Lower leg skin (tissue), 3 donors: ENCODE data around the gene HDAC4.

Experiments used
- POLR2A ChIP-seq, 2 donors: fragments of 450-650 bp; IDR thresholded peaks; one replicate each; pipeline ENCODE4 v1.6.1; 2016 to 2017; ENCODE audit warnings: antibody characterized with exemption in 2 of 2, mild to moderate bottlenecking in 1 of 2, moderate library complexity in 1 of 2
- TF ChIP-seq, protein P1 (sequence below), 3 donors: fragments of 450-650 bp; IDR thresholded peaks; one replicate each; pipeline ENCODE4 v1.5.1; 2016; ENCODE audit warnings: antibody characterized with exemption in 3 of 3, mild to moderate bottlenecking in 3 of 3, moderate library complexity in 2 of 3

DNA sequence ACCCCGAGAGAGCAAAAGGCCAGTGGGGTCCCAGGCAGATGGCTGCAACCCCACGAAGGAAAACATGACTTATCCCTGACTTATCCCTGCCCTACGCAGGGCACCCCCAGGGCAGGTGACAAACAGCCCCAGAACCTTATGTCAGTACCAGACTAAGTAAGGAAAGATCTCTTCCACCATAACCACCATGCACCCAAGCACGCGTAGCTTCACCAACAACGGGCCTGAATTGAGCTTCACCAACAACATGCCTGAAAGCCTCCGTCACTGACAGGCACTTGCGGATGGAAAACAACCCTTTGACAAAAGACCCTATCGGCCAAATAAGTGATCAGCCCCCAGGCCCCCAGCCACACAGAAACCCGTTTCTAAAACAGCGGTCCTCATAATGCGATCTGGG is 34.1 kb downstream of the HDAC4 start:
- TF ChIP-seq, protein P1, sequence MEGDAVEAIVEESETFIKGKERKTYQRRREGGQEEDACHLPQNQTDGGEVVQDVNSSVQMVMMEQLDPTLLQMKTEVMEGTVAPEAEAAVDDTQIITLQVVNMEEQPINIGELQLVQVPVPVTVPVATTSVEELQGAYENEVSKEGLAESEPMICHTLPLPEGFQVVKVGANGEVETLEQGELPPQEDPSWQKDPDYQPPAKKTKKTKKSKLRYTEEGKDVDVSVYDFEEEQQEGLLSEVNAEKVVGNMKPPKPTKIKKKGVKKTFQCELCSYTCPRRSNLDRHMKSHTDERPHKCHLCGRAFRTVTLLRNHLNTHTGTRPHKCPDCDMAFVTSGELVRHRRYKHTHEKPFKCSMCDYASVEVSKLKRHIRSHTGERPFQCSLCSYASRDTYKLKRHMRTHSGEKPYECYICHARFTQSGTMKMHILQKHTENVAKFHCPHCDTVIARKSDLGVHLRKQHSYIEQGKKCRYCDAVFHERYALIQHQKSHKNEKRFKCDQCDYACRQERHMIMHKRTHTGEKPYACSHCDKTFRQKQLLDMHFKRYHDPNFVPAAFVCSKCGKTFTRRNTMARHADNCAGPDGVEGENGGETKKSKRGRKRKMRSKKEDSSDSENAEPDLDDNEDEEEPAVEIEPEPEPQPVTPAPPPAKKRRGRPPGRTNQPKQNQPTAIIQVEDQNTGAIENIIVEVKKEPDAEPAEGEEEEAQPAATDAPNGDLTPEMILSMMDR (IDR thresholded peaks at IDR 0.05) = no peak
- TF ChIP-seq POLR2A (IDR thresholded peaks at IDR 0.05) = no peak
